ENCODE measurements around the gene NDRG3. TPM values are rescaled to one million over a fixed set of nuclear protein-coding genes. Genes with fewer than 3 reads are reported as not detected.
"Not testable (repeated sequence)": the region's sequence is repeated elsewhere in the genome, so short reads cannot be mapped to it uniquely, and the experiment has no call there.

The NDRG3 gene
- total RNA-seq, 1 donor from 2014 or later, result 17.1 TPM

- no peak for DNase-seq
These were observed 14.8 kb upstream of the NDRG3 start for GRCh38 chr20:36760647-36761046.

- DNase-seq, result no peak
These were observed 12.4 kb upstream of the NDRG3 start for GRCh38 chr20:36758276-36758675.

- DNase-seq, result no peak
These were observed 10.6 kb upstream of the NDRG3 start for GRCh38 chr20:36756496-36756895.

- peak; percentile 88 for DNase-seq
These were observed 8.8 kb upstream of the NDRG3 start for GRCh38 chr20:36754656-36755222.

- no peak for DNase-seq
These were observed 6.7 kb upstream of the NDRG3 start for GRCh38 chr20:36752582-36752981.

- DNase-seq, result peak; percentile 17
These were observed 510 bp downstream of the NDRG3 start for GRCh38 chr20:36745234-36745926.

- DNase-seq, result no peak
These were observed 1.1 kb downstream of the NDRG3 start for GRCh38 chr20:36744764-36745191.

GRCh38 chr20:36744243-36744642 is 1.6 kb downstream of the NDRG3 start:
- DNase-seq, result no peak

- no peak for DNase-seq
These were observed 3.3 kb downstream of the NDRG3 start for GRCh38 chr20:36742558-36742957.

- DNase-seq, result no peak
These were observed 4.8 kb downstream of the NDRG3 start for GRCh38 chr20:36741072-36741471.

GRCh38 chr20:36737183-36737499 is 8.7 kb downstream of the NDRG3 start:
- DNase-seq, result no peak

- DNase-seq, result no peak
These were observed 9.3 kb downstream of the NDRG3 start for GRCh38 chr20:36736451-36737182.

- no peak for DNase-seq
These were observed 13.4 kb downstream of the NDRG3 start for GRCh38 chr20:36732456-36732855.

GRCh38 chr20:36728986-36729385 is 16.9 kb downstream of the NDRG3 start:
- DNase-seq, result no peak

- DNase-seq, result no peak
These were observed 19.7 kb downstream of the NDRG3 start for GRCh38 chr20:36726168-36726567.

GRCh38 chr20:36720510-36720909 is 25.4 kb downstream of the NDRG3 start:
- DNase-seq, result no peak

GRCh38 chr20:36717657-36718056 is 28.2 kb downstream of the NDRG3 start:
- no peak for DNase-seq

GRCh38 chr20:36717021-36717420 is 28.9 kb downstream of the NDRG3 start:
- no peak for DNase-seq

- DNase-seq, result no peak
These were observed 33.1 kb downstream of the NDRG3 start for GRCh38 chr20:36712775-36713174.

- DNase-seq, result no peak
These were observed 36.8 kb downstream of the NDRG3 start for GRCh38 chr20:36709126-36709525.

GRCh38 chr20:36703530-36703929 is 42.4 kb downstream of the NDRG3 start:
- DNase-seq, result no peak

GRCh38 chr20:36700438-36700837 is 45.5 kb downstream of the NDRG3 start:
- DNase-seq, result no peak

GRCh38 chr20:36695467-36695866 is 50.4 kb downstream of the NDRG3 start:
- not testable (repeated sequence) for DNase-seq

GRCh38 chr20:36688630-36689029 is 57.3 kb downstream of the NDRG3 start:
- no peak for DNase-seq
